ENCODE data around the gene PXMP4. TPM values are rescaled to one million over a fixed set of nuclear protein-coding genes. Genes with fewer than 3 reads are reported as not detected.
A peak's percentile ranks its signal among the peaks of the same experiment; 100 is the strongest.

The PXMP4 gene
- total and polyA plus RNA-seq, 9 of the 15 experiments (the other 6 are each of a cell fraction or from before 2014, with no cell fraction given) = 4.8 to 29.1 (median 6.8) TPM

DNA sequence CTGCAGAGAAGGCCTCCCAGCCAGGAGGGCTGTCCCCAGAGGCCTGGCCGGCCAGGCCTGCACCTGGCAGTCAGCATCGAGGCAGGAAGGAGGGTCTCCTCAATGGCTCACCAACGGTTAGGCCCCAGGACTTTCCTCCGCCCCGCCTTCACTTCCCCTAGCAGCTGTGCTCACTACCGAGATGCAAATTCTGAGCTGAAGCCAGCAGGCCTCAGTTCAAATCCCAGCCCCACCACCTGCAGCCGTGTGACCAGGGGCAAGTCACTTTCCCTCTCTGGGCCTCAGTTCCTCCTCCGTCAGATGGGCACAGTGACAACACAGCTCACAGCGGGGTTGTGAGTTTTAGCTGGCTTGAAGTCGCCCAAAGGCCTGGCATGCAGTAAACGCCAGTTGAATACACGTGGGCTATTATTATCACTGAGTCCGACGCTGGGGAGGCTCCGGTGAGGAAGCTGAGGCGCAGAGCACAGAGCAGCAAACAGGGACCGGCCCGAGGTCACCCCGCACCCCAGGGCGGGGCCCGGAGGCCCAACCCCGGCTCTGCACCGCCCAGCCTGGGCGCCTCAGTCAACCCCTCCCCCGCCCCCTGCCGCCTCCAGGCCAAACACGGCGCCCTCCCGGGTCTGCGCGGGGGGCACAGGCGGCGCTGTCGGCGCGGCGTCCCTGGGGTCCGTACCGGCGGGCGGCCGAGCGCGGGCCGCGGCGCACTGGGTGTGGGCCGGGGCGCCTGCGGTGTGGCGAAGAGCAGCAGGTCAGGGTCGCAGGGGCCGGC, 34.6 kb downstream of the PXMP4 start (continued):
- TF ChIP-seq, protein P1, sequence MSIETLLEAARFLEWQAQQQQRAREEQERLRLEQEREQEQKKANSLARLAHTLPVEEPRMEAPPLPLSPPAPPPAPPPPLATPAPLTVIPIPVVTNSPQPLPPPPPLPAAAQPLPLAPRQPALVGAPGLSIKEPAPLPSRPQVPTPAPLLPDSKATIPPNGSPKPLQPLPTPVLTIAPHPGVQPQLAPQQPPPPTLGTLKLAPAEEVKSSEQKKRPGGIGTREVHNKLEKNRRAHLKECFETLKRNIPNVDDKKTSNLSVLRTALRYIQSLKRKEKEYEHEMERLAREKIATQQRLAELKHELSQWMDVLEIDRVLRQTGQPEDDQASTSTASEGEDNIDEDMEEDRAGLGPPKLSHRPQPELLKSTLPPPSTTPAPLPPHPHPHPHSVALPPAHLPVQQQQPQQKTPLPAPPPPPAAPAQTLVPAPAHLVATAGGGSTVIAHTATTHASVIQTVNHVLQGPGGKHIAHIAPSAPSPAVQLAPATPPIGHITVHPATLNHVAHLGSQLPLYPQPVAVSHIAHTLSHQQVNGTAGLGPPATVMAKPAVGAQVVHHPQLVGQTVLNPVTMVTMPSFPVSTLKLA (conservative IDR thresholded peaks at IDR 0.05) = peak; percentile 49 to 75
- no peak for TF ChIP-seq ARNT (IDR thresholded peaks at IDR 0.05)
- TF ChIP-seq, protein P2, sequence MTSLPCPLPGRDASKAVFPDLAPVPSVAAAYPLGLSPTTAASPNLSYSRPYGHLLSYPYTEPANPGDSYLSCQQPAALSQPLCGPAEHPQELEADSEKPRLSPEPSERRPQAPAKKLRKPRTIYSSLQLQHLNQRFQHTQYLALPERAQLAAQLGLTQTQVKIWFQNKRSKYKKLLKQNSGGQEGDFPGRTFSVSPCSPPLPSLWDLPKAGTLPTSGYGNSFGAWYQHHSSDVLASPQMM (CRISPR knock-in tag; IDR thresholded peaks at IDR 0.05) = no peak
- TF ChIP-seq, protein P3, sequence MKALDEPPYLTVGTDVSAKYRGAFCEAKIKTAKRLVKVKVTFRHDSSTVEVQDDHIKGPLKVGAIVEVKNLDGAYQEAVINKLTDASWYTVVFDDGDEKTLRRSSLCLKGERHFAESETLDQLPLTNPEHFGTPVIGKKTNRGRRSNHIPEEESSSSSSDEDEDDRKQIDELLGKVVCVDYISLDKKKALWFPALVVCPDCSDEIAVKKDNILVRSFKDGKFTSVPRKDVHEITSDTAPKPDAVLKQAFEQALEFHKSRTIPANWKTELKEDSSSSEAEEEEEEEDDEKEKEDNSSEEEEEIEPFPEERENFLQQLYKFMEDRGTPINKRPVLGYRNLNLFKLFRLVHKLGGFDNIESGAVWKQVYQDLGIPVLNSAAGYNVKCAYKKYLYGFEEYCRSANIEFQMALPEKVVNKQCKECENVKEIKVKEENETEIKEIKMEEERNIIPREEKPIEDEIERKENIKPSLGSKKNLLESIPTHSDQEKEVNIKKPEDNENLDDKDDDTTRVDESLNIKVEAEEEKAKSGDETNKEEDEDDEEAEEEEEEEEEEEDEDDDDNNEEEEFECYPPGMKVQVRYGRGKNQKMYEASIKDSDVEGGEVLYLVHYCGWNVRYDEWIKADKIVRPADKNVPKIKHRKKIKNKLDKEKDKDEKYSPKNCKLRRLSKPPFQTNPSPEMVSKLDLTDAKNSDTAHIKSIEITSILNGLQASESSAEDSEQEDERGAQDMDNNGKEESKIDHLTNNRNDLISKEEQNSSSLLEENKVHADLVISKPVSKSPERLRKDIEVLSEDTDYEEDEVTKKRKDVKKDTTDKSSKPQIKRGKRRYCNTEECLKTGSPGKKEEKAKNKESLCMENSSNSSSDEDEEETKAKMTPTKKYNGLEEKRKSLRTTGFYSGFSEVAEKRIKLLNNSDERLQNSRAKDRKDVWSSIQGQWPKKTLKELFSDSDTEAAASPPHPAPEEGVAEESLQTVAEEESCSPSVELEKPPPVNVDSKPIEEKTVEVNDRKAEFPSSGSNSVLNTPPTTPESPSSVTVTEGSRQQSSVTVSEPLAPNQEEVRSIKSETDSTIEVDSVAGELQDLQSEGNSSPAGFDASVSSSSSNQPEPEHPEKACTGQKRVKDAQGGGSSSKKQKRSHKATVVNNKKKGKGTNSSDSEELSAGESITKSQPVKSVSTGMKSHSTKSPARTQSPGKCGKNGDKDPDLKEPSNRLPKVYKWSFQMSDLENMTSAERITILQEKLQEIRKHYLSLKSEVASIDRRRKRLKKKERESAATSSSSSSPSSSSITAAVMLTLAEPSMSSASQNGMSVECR (CRISPR knock-in tag; IDR thresholded peaks at IDR 0.05) = peak; percentile 20; the same call in 1 of the 2 replicates
- TF ChIP-seq ZNF75A (CRISPR knock-in tag; IDR thresholded peaks at IDR 0.05) = no peak
- TF ChIP-seq MCM7 (IDR thresholded peaks at IDR 0.05) = no peak
- TF ChIP-seq, protein P4, sequence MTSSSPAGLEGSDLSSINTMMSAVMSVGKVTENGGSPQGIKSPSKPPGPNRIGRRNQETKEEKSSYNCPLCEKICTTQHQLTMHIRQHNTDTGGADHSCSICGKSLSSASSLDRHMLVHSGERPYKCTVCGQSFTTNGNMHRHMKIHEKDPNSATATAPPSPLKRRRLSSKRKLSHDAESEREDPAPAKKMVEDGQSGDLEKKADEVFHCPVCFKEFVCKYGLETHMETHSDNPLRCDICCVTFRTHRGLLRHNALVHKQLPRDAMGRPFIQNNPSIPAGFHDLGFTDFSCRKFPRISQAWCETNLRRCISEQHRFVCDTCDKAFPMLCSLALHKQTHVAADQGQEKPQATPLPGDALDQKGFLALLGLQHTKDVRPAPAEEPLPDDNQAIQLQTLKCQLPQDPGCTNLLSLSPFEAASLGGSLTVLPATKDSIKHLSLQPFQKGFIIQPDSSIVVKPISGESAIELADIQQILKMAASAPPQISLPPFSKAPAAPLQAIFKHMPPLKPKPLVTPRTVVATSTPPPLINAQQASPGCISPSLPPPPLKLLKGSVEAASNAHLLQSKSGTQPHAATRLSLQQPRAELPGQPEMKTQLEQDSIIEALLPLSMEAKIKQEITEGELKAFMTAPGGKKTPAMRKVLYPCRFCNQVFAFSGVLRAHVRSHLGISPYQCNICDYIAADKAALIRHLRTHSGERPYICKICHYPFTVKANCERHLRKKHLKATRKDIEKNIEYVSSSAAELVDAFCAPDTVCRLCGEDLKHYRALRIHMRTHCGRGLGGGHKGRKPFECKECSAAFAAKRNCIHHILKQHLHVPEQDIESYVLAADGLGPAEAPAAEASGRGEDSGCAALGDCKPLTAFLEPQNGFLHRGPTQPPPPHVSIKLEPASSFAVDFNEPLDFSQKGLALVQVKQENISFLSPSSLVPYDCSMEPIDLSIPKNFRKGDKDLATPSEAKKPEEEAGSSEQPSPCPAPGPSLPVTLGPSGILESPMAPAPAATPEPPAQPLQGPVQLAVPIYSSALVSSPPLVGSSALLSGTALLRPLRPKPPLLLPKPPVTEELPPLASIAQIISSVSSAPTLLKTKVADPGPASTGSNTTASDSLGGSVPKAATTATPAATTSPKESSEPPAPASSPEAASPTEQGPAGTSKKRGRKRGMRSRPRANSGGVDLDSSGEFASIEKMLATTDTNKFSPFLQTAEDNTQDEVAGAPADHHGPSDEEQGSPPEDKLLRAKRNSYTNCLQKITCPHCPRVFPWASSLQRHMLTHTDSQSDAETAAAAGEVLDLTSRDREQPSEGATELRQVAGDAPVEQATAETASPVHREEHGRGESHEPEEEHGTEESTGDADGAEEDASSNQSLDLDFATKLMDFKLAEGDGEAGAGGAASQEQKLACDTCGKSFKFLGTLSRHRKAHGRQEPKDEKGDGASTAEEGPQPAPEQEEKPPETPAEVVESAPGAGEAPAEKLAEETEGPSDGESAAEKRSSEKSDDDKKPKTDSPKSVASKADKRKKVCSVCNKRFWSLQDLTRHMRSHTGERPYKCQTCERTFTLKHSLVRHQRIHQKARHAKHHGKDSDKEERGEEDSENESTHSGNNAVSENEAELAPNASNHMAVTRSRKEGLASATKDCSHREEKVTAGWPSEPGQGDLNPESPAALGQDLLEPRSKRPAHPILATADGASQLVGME (CRISPR knock-in tag; IDR thresholded peaks at IDR 0.05) = no peak
- TF ChIP-seq TAL1 (IDR thresholded peaks at IDR 0.05) = no peak
- TF ChIP-seq, protein P5, sequence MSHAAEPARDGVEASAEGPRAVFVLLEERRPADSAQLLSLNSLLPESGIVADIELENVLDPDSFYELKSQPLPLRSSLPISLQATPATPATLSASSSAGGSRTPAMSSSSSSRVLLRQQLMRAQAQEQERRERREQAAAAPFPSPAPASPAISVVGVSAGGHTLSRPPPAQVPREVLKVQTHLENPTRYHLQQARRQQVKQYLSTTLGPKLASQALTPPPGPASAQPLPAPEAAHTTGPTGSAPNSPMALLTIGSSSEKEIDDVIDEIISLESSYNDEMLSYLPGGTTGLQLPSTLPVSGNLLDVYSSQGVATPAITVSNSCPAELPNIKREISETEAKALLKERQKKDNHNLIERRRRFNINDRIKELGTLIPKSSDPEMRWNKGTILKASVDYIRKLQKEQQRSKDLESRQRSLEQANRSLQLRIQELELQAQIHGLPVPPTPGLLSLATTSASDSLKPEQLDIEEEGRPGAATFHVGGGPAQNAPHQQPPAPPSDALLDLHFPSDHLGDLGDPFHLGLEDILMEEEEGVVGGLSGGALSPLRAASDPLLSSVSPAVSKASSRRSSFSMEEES (CRISPR knock-in tag; IDR thresholded peaks at IDR 0.05) = no peak
- TF ChIP-seq ZNF41 (CRISPR knock-in tag; conservative IDR thresholded peaks at IDR 0.05) = no peak
- TF ChIP-seq IRF2 (CRISPR knock-in tag; IDR thresholded peaks at IDR 0.05) = no peak
- TF ChIP-seq HDGF (IDR thresholded peaks at IDR 0.05) = 0 out of 2 replicates have a peak, but pooled peaks have one; percentile 29
- TF ChIP-seq ESRRA (IDR thresholded peaks at IDR 0.05; ENCODE audit: borderline replicate concordance, low read depth) = peak; percentile 56; the same call in 1 of the 2 replicates
